GM21529 (cell line): Measurements from ENCODE around the gene ZNF469.

Experiments used
- ATAC-seq: cut with Tn5 transposase; IDR thresholded peaks from one replicate; pipeline ENCODE4 v1.9.1; 2021; ENCODE audit not compliant: unreplicated experiment

Gene ZNF469

GRCh38 chr16:88389621-88390160, 6.9 kb downstream of the ZNF469 start:
- no peak for ATAC-seq

- ATAC-seq, result no peak
Observed at GRCh38 chr16:88390265-88390664, 7.5 kb downstream of the ZNF469 start.

GRCh38 chr16:88390735-88391134, 8.0 kb downstream of the ZNF469 start:
- ATAC-seq, result no peak

GRCh38 chr16:88391144-88391850, 8.5 kb downstream of the ZNF469 start:
- no peak for ATAC-seq

GRCh38 chr16:88392111-88392510, 9.4 kb downstream of the ZNF469 start:
- ATAC-seq, result no peak

- no peak for ATAC-seq
Observed at GRCh38 chr16:88392616-88393015, 9.9 kb downstream of the ZNF469 start.

- no peak for ATAC-seq
Observed at GRCh38 chr16:88393034-88393433, 10.3 kb downstream of the ZNF469 start.

- ATAC-seq, result no peak
Observed at GRCh38 chr16:88393571-88393970, 10.8 kb downstream of the ZNF469 start.

- no peak for ATAC-seq
Observed at GRCh38 chr16:88394426-88394825, 11.7 kb downstream of the ZNF469 start.

GRCh38 chr16:88395669-88396584, 13.2 kb downstream of the ZNF469 start:
- ATAC-seq, result no peak

- ATAC-seq, result no peak
Observed at GRCh38 chr16:88398170-88398873, 15.6 kb downstream of the ZNF469 start.

- no peak for ATAC-seq
Observed at GRCh38 chr16:88398874-88399178, 16.1 kb downstream of the ZNF469 start.

- no peak for ATAC-seq
Observed at GRCh38 chr16:88400186-88400585, 17.4 kb downstream of the ZNF469 start.

- no peak for ATAC-seq
Observed at GRCh38 chr16:88401604-88402246, 19.0 kb downstream of the ZNF469 start.

- no peak for ATAC-seq
Observed at GRCh38 chr16:88402551-88403240, 19.9 kb downstream of the ZNF469 start.

- no peak for ATAC-seq
Observed at GRCh38 chr16:88403794-88404581, 21.2 kb downstream of the ZNF469 start.

GRCh38 chr16:88404769-88405168, 22.0 kb downstream of the ZNF469 start:
- no peak for ATAC-seq

- no peak for ATAC-seq
Observed at GRCh38 chr16:88405216-88406060, 22.7 kb downstream of the ZNF469 start.
